Ovary (tissue), 9 donors: Measurements from ENCODE around the gene PKN3. TPM values are rescaled to one million over a fixed set of nuclear protein-coding genes. Genes with fewer than 3 reads are reported as not detected.

Source experiments
- DNase-seq, 5 donors: peaks; one replicate each; pipeline ENCODE4 v3.0.0-alpha.2; 2019 to 2020
- H3K27ac ChIP-seq, 2 donors: fragments of 200-600 bp; one replicate each; pipeline versions ENCODE4 v1.5.1 to v1.8.0; 2019 to 2022
- H3K27me3 ChIP-seq: fragments of 200-600 bp; one replicate; pipeline ENCODE4 v1.8.0; 2022
- H3K36me3 ChIP-seq: fragments of 200-600 bp; sonication (generic); one replicate; pipeline ENCODE4 v1.5.1; 2019
- H3K4me1 ChIP-seq: one replicate; pipeline ENCODE4 v1.8.1; 2013; ENCODE audit warnings: mild to moderate bottlenecking, moderate library complexity; ENCODE audit not compliant: insufficient read depth
- H3K4me3 ChIP-seq: fragments of 200-600 bp; sonication (generic); one replicate; pipeline ENCODE4 v1.5.1; 2017
- H3K9me3 ChIP-seq, 2 donors: fragments of 200-600 bp in 1 of 2; sonication (generic) in 1 of 2; one replicate each; pipeline versions ENCODE4 v1.5.1 to v1.8.1; 2013 to 2019; ENCODE audit warnings: mild to moderate bottlenecking in 1 of 2, moderate library complexity in 1 of 2
- CTCF ChIP-seq, 3 donors: fragments of 450-650 bp in 2 of 3; fragments of 200-600 bp in 1 of 3; IDR thresholded peaks; one replicate each; pipeline versions ENCODE4 v1.5.1 to v1.8.0; 2016 to 2022; ENCODE audit warnings: antibody characterized with exemption in 3 of 3, mild to moderate bottlenecking in 1 of 3
- EP300 ChIP-seq: sonication (generic); formaldehyde crosslinking; IDR thresholded peaks from one replicate; pipeline ENCODE4 v1.6.1; 2017; ENCODE audit warnings: antibody characterized with exemption
- POLR2A ChIP-seq: fragments of 450-650 bp; IDR thresholded peaks from one replicate; pipeline ENCODE4 v1.6.1; 2017; ENCODE audit warnings: antibody characterized with exemption, mild to moderate bottlenecking, moderate library complexity
- whole genome bisulfite sequencing, 3 donors: extraction: QIAGEN DNeasy Blood & Tissue Kit in 1 of 3; methylation state at CpG; one replicate each; pipeline versions ENCODE4 v1.1.5 to v1.1.7; 2013 to 2017; 5-methylcytosine and 5-hydroxymethylcytosine counted together
- intact Hi-C, 4 donors: fragments of 100-400 bp; cut with DNase I; formaldehyde crosslinking; loops; one replicate each; pipeline versions ENCODE4 v1.11.0 to v1.15.1; 2022 to 2023
- polyA plus RNA-seq, 2 donors: library from polyadenylated mRNA; stranded (reverse); fragments of 200-250 nt in 1 of 2; fragments of 350-450 nt in 1 of 2; fragmentation: Illumina TruSeq in 1 of 2; extraction: RNeasy Lipid Tissue Mini Kit (QIAGEN cat#74804) in 1 of 2; gene quantifications; one replicate each; pipeline ENCODE4 v1.2.3, GENCODE V29; 2013 to 2014
- total RNA-seq, 7 donors: library from RNA; depleted of rRNA in 2 of 7; stranded (reverse); fragments of >200 nt in 2 of 7; fragmentation: NEBNext Ultra II Directional in 3 of 7; extraction: Animal tissue kit (Norgen Biotek cat#: 25700) in 3 of 7; gene quantifications; one replicate each; pipeline versions ENCODE4 v1.1.0 to v1.2.4, GENCODE V29; 2016 to 2023
- donor health status: DM: no; HTN: no; CAD: no; lungs with moderate emphysema.
- donor health status: DM: no; HTN: no; CAD: no.
- donor health status: Bipolar disorder and iron deficiency.
- donor health status: DM: yes; HTN: yes; CAD: no.
- donor health status: DM: no; HTN: no; CAD: no.
- donor health status: DM: yes; HTN: yes; CAD: no.

The PKN3 gene
- total and polyA plus RNA-seq, 9 donors: 1.3 to 7.6 (median 4.2) TPM

GRCh38 chr9:128757602-128758001, 55.3 kb downstream of the PKN3 start:
- intact Hi-C loops: no loop called here
- TF ChIP-seq CTCF (IDR thresholded peaks at IDR 0.05): no peak
- no peak for TF ChIP-seq EP300
- no peak for TF ChIP-seq POLR2A
- H3K27me3 ChIP-seq: no peaks in the 10 kb centered on the region
- DNase-seq: no peak
- 90 to 93% (median 93%) methylated on average over 6 of the region's 6 CpGs for WGBS, 3 donors
- H3K9me3 ChIP-seq: no peaks in the 10 kb centered on the region
- H3K27ac ChIP-seq: no peak overlapping the region
- H3K4me1 ChIP-seq: no peaks in the 10 kb centered on the region
- no peak overlapping the region for H3K4me3 ChIP-seq
- H3K36me3 ChIP-seq: no peaks in the 10 kb centered on the region

GRCh38 chr9:128762671-128763449, 60.6 kb downstream of the PKN3 start:
- Histone ChIP-seq H3K27me3 (no peaks in the 10 kb centered on the region), H3K4me1 (no peaks in the 10 kb centered on the region), H3K9me3 (no peaks in the 10 kb centered on the region), H3K4me3 (no peak overlapping the region), H3K27ac (no peak overlapping the region), H3K36me3 (no peaks in the 10 kb centered on the region)
- TF ChIP-seq POLR2A: no peak
- DNase-seq: no peak
- 80 to 83% (median 80%) methylated on average over 9 of the region's 9 CpGs for WGBS, 3 donors
- intact Hi-C loops: no loop called here

- no peaks in the 10 kb centered on the region for H3K27me3 ChIP-seq
- H3K4me3 ChIP-seq: no peak overlapping the region
- DNase-seq: no peak
- H3K9me3 ChIP-seq: no peaks in the 10 kb centered on the region
- H3K27ac ChIP-seq: no peak overlapping the region
- TF ChIP-seq EP300 (no peak), CTCF (IDR thresholded peaks at IDR 0.05) (no peak), POLR2A (no peak)
- WGBS, 3 donors: 82 to 88% (median 82%) methylated on average over 6 of the region's 6 CpGs
- H3K4me1 ChIP-seq: no peaks in the 10 kb centered on the region
- intact Hi-C loops: no loop called here
- no peaks in the 10 kb centered on the region for H3K36me3 ChIP-seq
These were observed 62.1 kb downstream of the PKN3 start for GRCh38 chr9:128764361-128764760.

GRCh38 chr9:128765499-128765898, 63.2 kb downstream of the PKN3 start:
- no peaks in the 10 kb centered on the region for H3K27me3 ChIP-seq
- no peaks in the 10 kb centered on the region for H3K9me3 ChIP-seq
- H3K4me3 ChIP-seq: no peak overlapping the region
- TF ChIP-seq CTCF (IDR thresholded peaks at IDR 0.05) (no peak), EP300 (no peak), POLR2A (no peak)
- H3K4me1 ChIP-seq: no peaks in the 10 kb centered on the region
- H3K36me3 ChIP-seq: no peaks in the 10 kb centered on the region
- WGBS, 3 donors: 80 to 87% (median 83%) methylated on average over 3 of the region's 3 CpGs
- intact Hi-C loops: no loop called here
- no peak overlapping the region for H3K27ac ChIP-seq
- DNase-seq: no peak

GRCh38 chr9:128768606-128769005, 66.3 kb downstream of the PKN3 start:
- 81 to 83% (median 83%) methylated on average over 6 of the region's 6 CpGs for WGBS, 3 donors
- H3K27me3 ChIP-seq: no peaks in the 10 kb centered on the region

More at GRCh38 chr9:128768606-128769005, 66.3 kb downstream of the PKN3 start:
- no peaks in the 10 kb centered on the region for H3K4me1 ChIP-seq
- no peaks in the 10 kb centered on the region for H3K9me3 ChIP-seq
- no peaks in the 10 kb centered on the region for H3K36me3 ChIP-seq
- no peak overlapping the region for H3K27ac ChIP-seq
- TF ChIP-seq CTCF (IDR thresholded peaks at IDR 0.05): no peak
- TF ChIP-seq POLR2A: no peak
- no peak for TF ChIP-seq EP300
- no peak overlapping the region for H3K4me3 ChIP-seq
- intact Hi-C loops: no loop called here
- DNase-seq: no peak
